Measurements from ENCODE around the gene ING5.

- TF ChIP-seq SRF (IDR thresholded peaks at IDR 0.05; ENCODE audit: low read depth) (no peak), POLR2A (IDR thresholded peaks at IDR 0.05; ENCODE audit: borderline replicate concordance, extremely low read depth, insufficient read depth, insufficient read length) (no peak), CTCF (IDR thresholded peaks at IDR 0.05 in 2 of 3, conservative IDR thresholded peaks at IDR 0.05 in 1 of 3; ENCODE audit: borderline replicate concordance in 1 of 3, insufficient read depth in 1 of 3, low read depth in 2 of 3, low read length in 2 of 3) (no peak), EZH2 (IDR thresholded peaks at IDR 0.05) (no peak), YY1 (IDR thresholded peaks at IDR 0.05; ENCODE audit: extremely low read depth, insufficient replicate concordance, low read depth, low read length) (no peak), EGR1 (IDR thresholded peaks at IDR 0.05; ENCODE audit: low read depth) (no peak), CEBPB (IDR thresholded peaks at IDR 0.05; ENCODE audit: low read depth) (no peak), RAD21 (IDR thresholded peaks at IDR 0.05; ENCODE audit: low read depth) (no peak)
These were observed 47.3 kb upstream of the ING5 start for GRCh38 chr2:241654551-241654950.
